Right ventricle myocardium superior (tissue), 1 donor: Measurements from ENCODE around the gene MAP2K5. TPM values are rescaled to one million over a fixed set of nuclear protein-coding genes. Genes with fewer than 3 reads are reported as not detected.

Source experiments
- ATAC-seq: fragments of 200-7000 bp; cut with Tn5 transposase; one replicate; pipeline ENCODE4 v1.9.1; 2020; ENCODE audit warnings: mild to moderate bottlenecking; ENCODE audit not compliant: poor library complexity
- DNase-seq: peaks from one replicate; pipeline ENCODE4 v3.0.0-alpha.2; 2020
- intact Hi-C: fragments of 100-400 bp; cut with DNase I; formaldehyde crosslinking; loops from one replicate; pipeline ENCODE4 v1.11.2; 2022
- total RNA-seq: library from RNA; stranded (reverse); fragmentation: NEBNext Ultra II Directional; extraction: Animal tissue kit (Norgen Biotek cat#: 25700); gene quantifications from one replicate; pipeline ENCODE4 v1.2.1, GENCODE V29; 2021
- donor health status: DM: no; HTN: yes; CAD: no; lungs with severe emphysema.

The MAP2K5 gene
- total RNA-seq, 1 donor from 2014 or later = 18.8 TPM

GRCh38 chr15:67579967-67580366, 37.5 kb downstream of the MAP2K5 start:
- ATAC-seq (no peak), DNase-seq (no peak)
- intact Hi-C loops = no loop called here

GRCh38 chr15:67584157-67584556, 41.7 kb downstream of the MAP2K5 start:
- intact Hi-C loops = no loop called here
- no peak for DNase-seq
- ATAC-seq = no peak

- intact Hi-C loops = no loop called here
- no peak for DNase-seq
- ATAC-seq = no peak
Observed at GRCh38 chr15:67585681-67586080, 43.2 kb downstream of the MAP2K5 start.

GRCh38 chr15:67587331-67587730, 44.8 kb downstream of the MAP2K5 start:
- intact Hi-C loops = no loop called here
- ATAC-seq (no peak), DNase-seq (no peak)

GRCh38 chr15:67587754-67588153, 45.3 kb downstream of the MAP2K5 start:
- DNase-seq = no peak
- intact Hi-C loops = no loop called here
- no peak for ATAC-seq

GRCh38 chr15:67590191-67590590, 47.7 kb downstream of the MAP2K5 start:
- intact Hi-C loops = no loop called here
- ATAC-seq (no peak), DNase-seq (no peak)

GRCh38 chr15:67592245-67592644, 49.7 kb downstream of the MAP2K5 start:
- DNase-seq (no peak), ATAC-seq (no peak)
- intact Hi-C loops = no loop called here

GRCh38 chr15:67593562-67593961, 51.1 kb downstream of the MAP2K5 start:
- intact Hi-C loops = no loop called here
- no peak for ATAC-seq
- DNase-seq = no peak

GRCh38 chr15:67594770-67595169, 52.3 kb downstream of the MAP2K5 start:
- ATAC-seq (no peak), DNase-seq (no peak)
- intact Hi-C loops = no loop called here

- ATAC-seq (no peak), DNase-seq (no peak)
- intact Hi-C loops = no loop called here
Observed at GRCh38 chr15:67595572-67595971, 53.1 kb downstream of the MAP2K5 start.

GRCh38 chr15:67601073-67601472, 58.6 kb downstream of the MAP2K5 start:
- DNase-seq = no peak
- ATAC-seq = no peak
- intact Hi-C loops = no loop called here

- no peak for DNase-seq
- intact Hi-C loops = no loop called here
- no peak for ATAC-seq
Observed at GRCh38 chr15:67603063-67603462, 60.6 kb downstream of the MAP2K5 start.

- ATAC-seq (no peak), DNase-seq (no peak)
- intact Hi-C loops = no loop called here
Observed at GRCh38 chr15:67605871-67606270, 63.4 kb downstream of the MAP2K5 start.

- no peak for DNase-seq
- intact Hi-C loops = no loop called here
- ATAC-seq = no peak
Observed at GRCh38 chr15:67606742-67607141, 64.2 kb downstream of the MAP2K5 start.

GRCh38 chr15:67607329-67607728, 64.8 kb downstream of the MAP2K5 start:
- intact Hi-C loops = no loop called here
- DNase-seq (no peak), ATAC-seq (no peak)

GRCh38 chr15:67607959-67608637, 65.6 kb downstream of the MAP2K5 start:
- no peak for DNase-seq
- no peak for ATAC-seq
- intact Hi-C loops = no loop called here

- no peak for DNase-seq
- intact Hi-C loops = no loop called here
- no peak for ATAC-seq
Observed at GRCh38 chr15:67608638-67608959, 66.1 kb downstream of the MAP2K5 start.

- ATAC-seq = no peak
- intact Hi-C loops = no loop called here
- no peak for DNase-seq
Observed at GRCh38 chr15:67611370-67612369, 69.2 kb downstream of the MAP2K5 start.

- DNase-seq = no peak
- intact Hi-C loops = no loop called here
- no peak for ATAC-seq
Observed at GRCh38 chr15:67613211-67613610, 70.7 kb downstream of the MAP2K5 start.

- ATAC-seq = no peak
- no peak for DNase-seq
- intact Hi-C loops = no loop called here
Observed at GRCh38 chr15:67613708-67614107, 71.2 kb downstream of the MAP2K5 start.
